ENCODE data around the gene CRYBB3. TPM values are rescaled to one million over a fixed set of nuclear protein-coding genes. Genes with fewer than 3 reads are reported as not detected.

Gene CRYBB3
- total RNA-seq, 1 experiment from 2014 or later: 0.64 TPM

GRCh38 chr22:25167834-25168601 is 31.6 kb upstream of the CRYBB3 start:
- no peak overlapping the region for H3K9ac ChIP-seq (ENCODE audit: low read length)
- peak overlapping the region; percentile 37 for H3K4me2 ChIP-seq (ENCODE audit: low read length)
- no peak overlapping the region for H3K27ac ChIP-seq (ENCODE audit: low read depth, low read length)
- H3K79me2 ChIP-seq (ENCODE audit: insufficient read depth, low read length): 0 out of 2 replicates have a peak, but pooled peaks cover 6% of the 10 kb centered on the region
- intact Hi-C loops (cut with micrococcal nuclease): no loop called here
- no peaks in the 10 kb centered on the region for H4K20me1 ChIP-seq (ENCODE audit: insufficient read depth)
- CTCF ChIA-PET: interaction anchor here (0.7 kb wide), 1 partner anchor 58 kb away, joined by 3 read pairs; no protein-coding TSS in a partner anchor
- ATAC-seq: peak; percentile 42; the same call in 1 of the 2 replicates
- H2AFZ ChIP-seq (ENCODE audit: low read depth, low read length, poor library complexity, severe bottlenecking): no peak overlapping the region
- no peak for TF ChIP-seq JUND (IDR thresholded peaks at IDR 0.05)
- TF ChIP-seq EGR1 (IDR thresholded peaks at IDR 0.05; ENCODE audit: low read depth): peak; percentile 43; the same call in 1 of the 2 replicates
- H3K27me3 ChIP-seq (ENCODE audit: insufficient read depth, low read length): no peaks in the 10 kb centered on the region
- no peak overlapping the region for H3K4me3 ChIP-seq (replicated peaks in 1 of 2; ENCODE audit: low read depth in 1 of 2, low read length in 2 of 2)
- H3K4me1 ChIP-seq (ENCODE audit: control insufficient read depth in 1 of 2, insufficient read depth in 2 of 2, low read length in 2 of 2): peaks cover 37 to 40% of the 10 kb centered on the region in 2 experiments
- peak; percentile 15 for DNase-seq (ENCODE audit: low read depth, low spot score)
- RAD21 ChIA-PET (ENCODE audit: low non-redundant PET in 1 of 2, low total read pairs in 2 of 2, uncharacterized antibody in 2 of 2, unreplicated experiment in 2 of 2): no interaction called here
- BruUV-seq (replicated peaks): no TSS peak
- no peaks in the 10 kb centered on the region for H3K9me3 ChIP-seq (ENCODE audit: control insufficient read depth in 1 of 2, insufficient read depth in 1 of 2, low read depth in 1 of 2, low read length in 2 of 2)
- POLR2A ChIA-PET: interaction anchor here (0.5 kb wide), 1 partner anchor 56 kb away, joined by 3 read pairs; no protein-coding TSS in a partner anchor
- H3K36me3 ChIP-seq (ENCODE audit: control insufficient read depth in 1 of 2, insufficient read depth in 2 of 2, low read length in 2 of 2): no peaks in the 10 kb centered on the region
- no peaks in the 10 kb centered on the region for H3K9me2 ChIP-seq (ENCODE audit: insufficient read depth)

GRCh38 chr22:25169278-25170031 is 30.2 kb upstream of the CRYBB3 start:
- ATAC-seq: peak; percentile 52
- Histone ChIP-seq H2AFZ (ENCODE audit: low read depth, low read length, poor library complexity, severe bottlenecking) (no peak overlapping the region), H3K27ac (ENCODE audit: low read depth, low read length) (peak overlapping the region; percentile 33; the same call in 1 of the 2 replicates), H3K9me3 (ENCODE audit: control insufficient read depth in 1 of 2, insufficient read depth in 1 of 2, low read depth in 1 of 2, low read length in 2 of 2) (no peaks in the 10 kb centered on the region), H3K4me3 (replicated peaks in 1 of 2; ENCODE audit: low read depth in 1 of 2, low read length in 2 of 2) (no peak overlapping the region), H3K9me2 (ENCODE audit: insufficient read depth) (no peaks in the 10 kb centered on the region), H3K79me2 (ENCODE audit: insufficient read depth, low read length) (0 out of 2 replicates have a peak, but pooled peaks cover 6% of the 10 kb centered on the region), H3K27me3 (ENCODE audit: insufficient read depth, low read length) (no peaks in the 10 kb centered on the region), H4K20me1 (ENCODE audit: insufficient read depth) (no peaks in the 10 kb centered on the region), H3K4me2 (ENCODE audit: low read length) (peak overlapping the region; percentile 37), H3K9ac (ENCODE audit: low read length) (no peak overlapping the region), H3K36me3 (ENCODE audit: control insufficient read depth in 1 of 2, insufficient read depth in 2 of 2, low read length in 2 of 2) (peaks cover 0 to 2% of the 10 kb centered on the region in 2 experiments; a peak in 2 of 4 replicates), H3K4me1 (ENCODE audit: control insufficient read depth in 1 of 2, insufficient read depth in 2 of 2, low read length in 2 of 2) (peaks cover 37 to 40% of the 10 kb centered on the region in 2 experiments)
- ChIA-PET RAD21 (ENCODE audit: low non-redundant PET in 1 of 2, low total read pairs in 2 of 2, uncharacterized antibody in 2 of 2, unreplicated experiment in 2 of 2) (interaction anchor here (0.8 to 0.9 kb wide), 2 partner anchors 88 kb away, joined by 4 to 6 read pairs; no protein-coding TSS in a partner anchor), POLR2A (interaction anchor here (1.0 kb wide), 1 partner anchor 59 kb away, joined by 3 read pairs; no protein-coding TSS in a partner anchor), CTCF (interaction anchor here (0.6 to 1.5 kb wide), 2 partner anchors 58 to 109 kb away, joined by 3 to 4 read pairs; no protein-coding TSS in a partner anchor)
- intact Hi-C loops (cut with micrococcal nuclease): no loop called here
- BruUV-seq (replicated peaks): no TSS peak
- peak; percentile 33 for DNase-seq (ENCODE audit: low read depth, low spot score)
- TF ChIP-seq EZH2 (IDR thresholded peaks at IDR 0.05) (no peak), SRF (IDR thresholded peaks at IDR 0.05; ENCODE audit: low read depth) (no peak), ATF3 (IDR thresholded peaks at IDR 0.05) (no peak), SIN3A (IDR thresholded peaks at IDR 0.05; ENCODE audit: low read depth) (no peak), FOSL1 (IDR thresholded peaks at IDR 0.05; ENCODE audit: low read depth) (peak; percentile 42), ZBTB33 (IDR thresholded peaks at IDR 0.05; ENCODE audit: extremely low read depth, insufficient replicate concordance, low read length) (no peak), SP1 (IDR thresholded peaks at IDR 0.05; ENCODE audit: low read depth) (peak; percentile 11; the same call in 1 of the 2 replicates), EZH2phosphoT487 (IDR thresholded peaks at IDR 0.05; ENCODE audit: borderline replicate concordance) (no peak), REST (IDR thresholded peaks at IDR 0.05; ENCODE audit: low read depth) (no peak)

Data from HCT116 (cell line).